A549 (cell line): Measurements from ENCODE around the gene RNF41.

Experiments
- CHD4 ChIP-seq: fragments of 200-600 bp; sonication (generic); IDR thresholded peaks from 2 replicates; pipeline ENCODE4 v1.6.1; 2016; ENCODE audit warnings: antibody characterized with exemption, mild to moderate bottlenecking, borderline replicate concordance
- EP300 ChIP-seq, 2 experiments: fragments of >200 bp; sonication (Bioruptor Twin); formaldehyde crosslinking; IDR thresholded peaks; 2 replicates in 1 of 2; 3 replicates in 1 of 2; pipeline ENCODE4 v1.6.1; 2016 to 2017
- JUN ChIP-seq, 2 experiments: fragments of >200 bp; sonication (Bioruptor Twin); formaldehyde crosslinking; IDR thresholded peaks; 2 replicates in 1 of 2; 3 replicates in 1 of 2; pipeline ENCODE4 v1.6.1; 2016 to 2017
- MYC ChIP-seq: IDR thresholded peaks from 2 replicates; pipeline ENCODE4 v1.6.1; 2012; ENCODE audit warnings: mild to moderate bottlenecking, inconsistent platforms, low read length, improper control_type of control experiment, borderline replicate concordance
- POLR2A ChIP-seq: IDR thresholded peaks from 2 replicates; pipeline ENCODE4 v1.6.1; 2012; ENCODE audit warnings: mild to moderate bottlenecking, low read length
- TF ChIP-seq, protein P1 (sequence below): fragments of >200 bp; sonication (Bioruptor Twin); formaldehyde crosslinking; IDR thresholded peaks from 3 replicates; pipeline ENCODE4 v1.5.1; 2016
- TF ChIP-seq, protein P2 (sequence below): IDR thresholded peaks from 2 replicates; pipeline ENCODE4 v1.6.1; 2012
- TF ChIP-seq, protein P3 (sequence below): fragments of 200-600 bp; sonication (generic); IDR thresholded peaks from 2 replicates; pipeline ENCODE4 v1.6.1; 2016; ENCODE audit warnings: antibody characterized with exemption, mild to moderate bottlenecking, moderate library complexity

DNA sequence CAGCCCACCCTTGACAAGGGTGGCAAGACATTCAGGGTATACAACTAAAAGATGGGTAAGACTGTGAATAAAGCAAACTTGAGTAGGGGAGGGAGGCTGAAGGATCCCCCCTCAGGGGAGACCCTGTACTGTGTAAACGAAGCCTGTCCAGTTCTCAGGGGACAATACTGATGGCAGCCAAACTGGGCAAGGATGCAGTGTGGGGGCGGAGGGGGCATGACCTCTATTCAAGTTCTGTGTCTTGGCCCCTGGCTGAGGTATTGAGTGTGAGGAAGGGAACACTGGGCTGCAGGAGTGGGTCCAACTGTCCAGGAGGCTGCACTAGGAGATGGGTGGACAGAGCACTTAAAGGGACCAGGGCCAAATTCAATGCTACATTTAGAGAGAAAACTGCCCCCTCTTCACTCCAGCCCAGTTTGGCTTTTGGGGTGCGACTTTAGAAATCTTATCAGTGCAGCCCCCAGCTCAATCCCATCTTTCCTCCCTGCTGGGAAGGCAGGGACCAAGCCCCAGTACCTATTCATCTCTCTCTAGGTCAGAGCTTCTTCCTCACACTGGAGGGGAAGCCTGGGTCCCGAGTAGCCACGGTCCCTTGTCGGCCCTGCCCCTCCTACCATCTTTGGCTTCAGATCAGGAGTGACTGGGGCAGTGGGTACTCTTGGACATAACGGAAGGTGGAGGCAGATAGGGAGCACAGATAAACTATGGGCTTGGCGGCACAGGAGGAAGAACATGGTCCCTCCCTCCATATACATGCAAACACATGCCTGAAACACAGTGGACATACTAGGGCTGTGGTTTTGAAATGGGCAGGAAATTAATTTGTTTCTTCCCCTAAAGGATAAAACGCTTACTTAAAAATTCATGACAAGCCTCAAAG, 19.9 kb upstream of the RNF41 start:
- TF ChIP-seq MYC (no peak), POLR2A (no peak), JUN (IDR thresholded peaks at IDR 0.05) (no peak), EP300 (IDR thresholded peaks at IDR 0.05) (no peak), CHD4 (no peak)
- TF ChIP-seq, protein P1, sequence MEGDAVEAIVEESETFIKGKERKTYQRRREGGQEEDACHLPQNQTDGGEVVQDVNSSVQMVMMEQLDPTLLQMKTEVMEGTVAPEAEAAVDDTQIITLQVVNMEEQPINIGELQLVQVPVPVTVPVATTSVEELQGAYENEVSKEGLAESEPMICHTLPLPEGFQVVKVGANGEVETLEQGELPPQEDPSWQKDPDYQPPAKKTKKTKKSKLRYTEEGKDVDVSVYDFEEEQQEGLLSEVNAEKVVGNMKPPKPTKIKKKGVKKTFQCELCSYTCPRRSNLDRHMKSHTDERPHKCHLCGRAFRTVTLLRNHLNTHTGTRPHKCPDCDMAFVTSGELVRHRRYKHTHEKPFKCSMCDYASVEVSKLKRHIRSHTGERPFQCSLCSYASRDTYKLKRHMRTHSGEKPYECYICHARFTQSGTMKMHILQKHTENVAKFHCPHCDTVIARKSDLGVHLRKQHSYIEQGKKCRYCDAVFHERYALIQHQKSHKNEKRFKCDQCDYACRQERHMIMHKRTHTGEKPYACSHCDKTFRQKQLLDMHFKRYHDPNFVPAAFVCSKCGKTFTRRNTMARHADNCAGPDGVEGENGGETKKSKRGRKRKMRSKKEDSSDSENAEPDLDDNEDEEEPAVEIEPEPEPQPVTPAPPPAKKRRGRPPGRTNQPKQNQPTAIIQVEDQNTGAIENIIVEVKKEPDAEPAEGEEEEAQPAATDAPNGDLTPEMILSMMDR, result no peak
- TF ChIP-seq, protein P2, sequence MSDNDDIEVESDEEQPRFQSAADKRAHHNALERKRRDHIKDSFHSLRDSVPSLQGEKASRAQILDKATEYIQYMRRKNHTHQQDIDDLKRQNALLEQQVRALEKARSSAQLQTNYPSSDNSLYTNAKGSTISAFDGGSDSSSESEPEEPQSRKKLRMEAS, result no peak
- TF ChIP-seq, protein P3, sequence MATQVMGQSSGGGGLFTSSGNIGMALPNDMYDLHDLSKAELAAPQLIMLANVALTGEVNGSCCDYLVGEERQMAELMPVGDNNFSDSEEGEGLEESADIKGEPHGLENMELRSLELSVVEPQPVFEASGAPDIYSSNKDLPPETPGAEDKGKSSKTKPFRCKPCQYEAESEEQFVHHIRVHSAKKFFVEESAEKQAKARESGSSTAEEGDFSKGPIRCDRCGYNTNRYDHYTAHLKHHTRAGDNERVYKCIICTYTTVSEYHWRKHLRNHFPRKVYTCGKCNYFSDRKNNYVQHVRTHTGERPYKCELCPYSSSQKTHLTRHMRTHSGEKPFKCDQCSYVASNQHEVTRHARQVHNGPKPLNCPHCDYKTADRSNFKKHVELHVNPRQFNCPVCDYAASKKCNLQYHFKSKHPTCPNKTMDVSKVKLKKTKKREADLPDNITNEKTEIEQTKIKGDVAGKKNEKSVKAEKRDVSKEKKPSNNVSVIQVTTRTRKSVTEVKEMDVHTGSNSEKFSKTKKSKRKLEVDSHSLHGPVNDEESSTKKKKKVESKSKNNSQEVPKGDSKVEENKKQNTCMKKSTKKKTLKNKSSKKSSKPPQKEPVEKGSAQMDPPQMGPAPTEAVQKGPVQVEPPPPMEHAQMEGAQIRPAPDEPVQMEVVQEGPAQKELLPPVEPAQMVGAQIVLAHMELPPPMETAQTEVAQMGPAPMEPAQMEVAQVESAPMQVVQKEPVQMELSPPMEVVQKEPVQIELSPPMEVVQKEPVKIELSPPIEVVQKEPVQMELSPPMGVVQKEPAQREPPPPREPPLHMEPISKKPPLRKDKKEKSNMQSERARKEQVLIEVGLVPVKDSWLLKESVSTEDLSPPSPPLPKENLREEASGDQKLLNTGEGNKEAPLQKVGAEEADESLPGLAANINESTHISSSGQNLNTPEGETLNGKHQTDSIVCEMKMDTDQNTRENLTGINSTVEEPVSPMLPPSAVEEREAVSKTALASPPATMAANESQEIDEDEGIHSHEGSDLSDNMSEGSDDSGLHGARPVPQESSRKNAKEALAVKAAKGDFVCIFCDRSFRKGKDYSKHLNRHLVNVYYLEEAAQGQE, result no peak
